HG03280 (cell line): Measurements from ENCODE around the gene LRRK1.

Experiments used
- ATAC-seq: cut with Tn5 transposase; IDR thresholded peaks from one replicate; pipeline ENCODE4 v1.9.1; 2021; ENCODE audit warnings: mild to moderate bottlenecking, moderate library complexity; ENCODE audit not compliant: unreplicated experiment

LRRK1 gene

DNA sequence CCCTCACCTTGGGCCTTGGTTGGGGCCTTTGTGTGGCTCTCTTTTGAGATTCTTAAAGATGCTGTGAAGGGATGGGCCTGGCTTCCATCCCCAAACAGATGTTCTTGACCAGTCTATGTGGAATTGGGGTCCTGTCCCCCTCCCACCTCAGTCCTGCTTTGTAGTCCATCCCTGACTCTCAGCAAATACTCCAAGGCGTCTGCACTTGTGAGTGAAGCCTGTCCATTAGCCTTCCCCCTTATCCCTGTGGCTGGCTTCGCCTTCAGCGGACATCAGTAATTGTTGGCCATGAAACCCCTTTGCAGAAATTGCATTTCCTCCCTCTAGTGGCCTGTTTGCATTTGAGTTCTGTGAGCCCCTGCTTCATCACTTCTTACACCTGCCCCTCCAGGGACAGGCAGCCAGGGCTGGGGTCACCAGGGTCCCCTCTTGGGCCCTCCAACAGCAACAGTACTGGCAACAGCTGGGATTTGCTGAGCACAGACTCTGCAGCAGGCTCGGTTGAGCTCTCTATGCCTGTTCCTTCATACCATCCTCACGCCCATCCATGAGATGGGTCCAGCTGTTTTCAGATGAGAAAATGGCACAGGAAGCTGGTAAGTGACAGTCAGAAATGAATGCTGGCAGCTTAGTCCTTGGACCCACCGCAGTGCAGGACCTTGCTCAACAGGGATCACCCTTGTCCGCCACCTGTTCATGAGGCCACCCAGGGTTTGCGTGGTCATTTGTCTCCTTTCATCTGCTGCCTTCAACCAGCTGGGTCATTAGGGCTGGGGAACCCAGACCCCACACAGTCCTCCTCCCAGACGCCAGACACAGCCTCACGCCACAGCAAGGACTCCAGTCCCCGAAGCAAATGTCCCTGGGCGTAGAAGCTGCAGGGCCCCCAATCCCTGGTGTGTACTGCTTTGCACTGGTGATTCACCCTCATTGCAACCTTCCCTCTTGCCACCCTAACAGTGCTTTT lies 8.9 kb upstream of the LRRK1 start:
- no peak for ATAC-seq

DNA sequence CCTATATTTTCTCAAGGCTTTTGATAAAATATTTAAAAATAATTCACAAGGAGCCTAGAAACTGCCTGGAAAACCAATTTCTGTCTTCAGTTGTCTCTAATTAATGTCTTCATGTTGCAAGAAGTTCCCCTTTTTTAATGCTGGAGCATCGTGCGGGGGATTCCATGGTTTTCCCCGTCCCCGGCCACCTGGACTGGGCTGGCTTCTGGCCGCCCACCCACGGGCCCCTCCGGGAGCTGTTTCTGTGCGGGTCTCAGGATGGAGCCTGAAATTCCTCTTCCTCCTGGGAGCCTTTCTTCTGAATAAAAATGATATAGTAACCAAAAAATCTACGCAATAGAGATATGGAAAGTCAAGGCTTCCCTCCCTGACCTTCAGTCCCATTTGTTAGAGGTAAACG lies 8.1 kb upstream of the LRRK1 start:
- ATAC-seq: no peak

DNA sequence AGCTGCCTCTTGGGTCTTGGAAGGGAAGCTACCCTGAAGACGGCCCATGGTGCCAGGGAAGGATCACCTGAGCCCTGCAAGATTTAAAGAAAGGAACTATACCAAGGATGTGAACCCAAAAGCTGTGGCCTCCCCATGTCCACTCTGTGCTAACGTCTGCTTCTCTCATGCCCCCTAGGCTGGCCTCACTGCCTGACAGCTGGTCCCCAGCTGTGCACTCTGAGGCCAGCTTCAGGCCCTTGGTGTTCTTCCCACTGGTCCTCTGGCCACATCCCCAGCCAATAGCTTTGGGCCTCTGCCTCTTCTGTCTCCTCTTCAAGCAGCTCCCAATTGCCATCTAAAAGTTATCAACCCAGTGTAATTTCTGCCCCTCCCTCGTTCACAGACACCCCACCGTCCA lies 5.2 kb upstream of the LRRK1 start:
- no peak for ATAC-seq

DNA sequence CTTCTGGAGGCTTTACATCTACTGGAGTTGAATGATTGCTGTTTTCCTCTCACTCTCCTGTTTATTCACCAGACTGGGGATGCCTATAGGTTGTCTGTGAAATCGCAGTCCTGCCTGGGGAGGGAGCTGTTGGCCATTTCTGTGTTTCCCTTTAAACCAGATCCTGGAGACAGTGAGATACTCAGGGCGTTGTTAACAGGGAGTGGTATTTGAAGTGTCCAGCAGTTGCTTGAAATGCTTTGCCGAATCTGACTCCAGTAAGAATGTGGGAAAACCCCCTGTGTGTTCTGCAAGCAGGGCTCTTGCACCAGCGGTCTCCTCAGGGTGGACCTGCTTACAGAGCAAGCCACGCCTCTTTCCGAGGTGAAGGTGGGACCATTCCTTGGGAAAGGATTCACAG lies 4.3 kb upstream of the LRRK1 start:
- ATAC-seq: no peak

DNA sequence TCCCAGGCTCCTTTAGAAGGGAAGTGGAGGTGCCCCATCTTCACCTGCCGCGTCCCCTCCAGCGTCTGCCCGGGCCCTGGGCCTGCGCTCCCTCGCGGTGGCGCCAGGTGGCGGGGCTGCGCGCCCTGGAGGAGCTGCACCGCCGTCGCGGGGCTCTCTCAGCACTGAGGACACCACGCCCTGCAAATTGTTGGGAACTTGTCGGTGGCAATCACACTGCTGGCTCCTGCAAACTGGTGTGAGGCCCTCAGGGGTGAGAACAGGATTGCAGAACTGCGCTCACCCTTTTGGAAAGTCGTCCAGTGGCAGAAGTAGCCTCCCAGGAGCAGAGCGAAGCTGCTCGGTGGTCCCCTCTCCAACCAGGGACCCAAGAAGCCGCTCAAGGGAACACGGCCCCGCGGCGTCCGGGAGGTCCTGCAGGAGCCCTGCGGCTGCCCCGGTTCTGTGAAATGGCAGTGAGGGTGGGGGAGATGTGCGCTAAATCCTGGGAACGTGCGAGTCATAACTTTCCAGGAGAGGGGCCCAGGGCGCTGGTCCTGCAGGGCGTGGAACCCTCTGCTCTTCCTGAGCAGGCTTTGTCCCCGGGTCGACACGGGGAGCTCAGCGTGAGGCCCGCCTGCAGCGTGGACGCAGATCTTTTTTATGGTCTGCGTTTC lies 995 bp upstream of the LRRK1 start:
- ATAC-seq: peak; percentile 62

DNA sequence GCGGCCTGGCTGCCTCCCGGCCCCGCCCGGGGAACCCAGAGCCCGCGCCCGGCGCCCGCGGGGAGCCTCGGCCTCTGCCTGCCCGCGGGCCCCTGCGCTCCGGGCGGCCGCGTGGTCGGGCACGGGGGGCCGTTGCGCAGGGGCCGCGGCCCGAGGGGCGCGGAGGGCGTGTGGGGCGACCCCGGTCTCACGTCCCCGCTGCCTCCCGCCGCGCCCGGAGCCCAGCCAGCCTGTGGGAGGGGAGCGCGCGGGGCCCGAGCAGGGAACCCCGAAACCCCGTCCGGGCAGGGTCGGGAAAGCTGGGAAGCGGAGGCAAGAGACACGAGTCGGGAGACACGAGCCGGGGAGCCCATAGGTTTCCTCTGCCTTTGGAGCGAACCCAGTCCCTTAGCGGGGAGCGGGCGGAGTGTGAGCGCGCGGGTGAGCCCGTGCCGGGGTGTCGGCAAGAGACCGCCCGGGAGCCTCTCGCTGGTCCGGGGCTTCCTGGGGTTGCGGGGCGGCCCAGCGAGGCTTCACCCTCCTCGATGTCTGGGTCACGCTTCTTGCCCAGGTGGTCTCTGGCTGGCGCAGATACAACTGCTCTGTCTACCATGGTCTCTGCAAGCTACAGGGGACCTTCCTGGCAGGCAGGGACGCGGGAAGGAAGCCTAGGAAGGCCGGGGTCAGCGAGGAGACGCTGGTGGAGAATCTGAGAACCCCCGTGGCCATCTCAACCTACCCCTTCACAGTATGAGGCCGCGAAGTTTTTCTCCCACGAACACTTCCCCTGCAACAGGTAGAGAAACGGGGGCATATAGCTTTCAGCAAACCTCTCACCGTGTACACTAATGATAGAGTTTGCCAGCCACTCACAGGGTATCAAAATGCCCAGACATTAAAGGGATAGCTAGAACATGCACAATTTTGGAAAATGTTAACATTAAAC lies 586 bp downstream of the LRRK1 start:
- peak; percentile 13 for ATAC-seq

DNA sequence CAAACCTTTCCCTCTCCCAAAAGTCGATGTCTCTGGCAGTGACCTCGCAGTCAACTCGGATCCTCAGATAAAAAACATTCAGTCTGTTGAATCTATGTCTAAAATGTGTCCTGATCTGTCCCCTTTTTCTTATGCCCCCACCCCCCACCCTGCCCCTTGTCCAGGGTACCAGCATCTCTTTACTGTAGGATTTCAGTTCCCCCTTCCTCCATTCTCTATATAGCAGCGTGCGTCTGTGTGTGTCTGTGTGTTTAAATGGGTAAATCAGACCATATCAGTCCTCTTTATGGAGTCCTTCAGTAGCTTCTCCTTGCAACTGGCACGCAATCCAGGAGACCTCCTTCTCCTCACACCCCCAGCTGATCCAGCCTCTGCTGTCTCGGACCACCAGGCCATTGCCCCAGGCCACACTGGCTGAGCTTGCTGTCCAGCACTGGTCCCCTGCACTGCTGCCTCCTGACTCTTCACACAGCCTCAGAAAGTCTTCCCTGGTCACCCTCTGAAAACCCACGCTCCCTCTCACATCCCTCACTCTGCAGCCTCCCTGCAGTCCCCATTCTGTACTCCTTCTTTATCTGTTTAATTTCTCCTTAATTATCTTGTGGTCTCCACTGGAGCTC lies 1.5 kb downstream of the LRRK1 start:
- ATAC-seq: no peak

DNA sequence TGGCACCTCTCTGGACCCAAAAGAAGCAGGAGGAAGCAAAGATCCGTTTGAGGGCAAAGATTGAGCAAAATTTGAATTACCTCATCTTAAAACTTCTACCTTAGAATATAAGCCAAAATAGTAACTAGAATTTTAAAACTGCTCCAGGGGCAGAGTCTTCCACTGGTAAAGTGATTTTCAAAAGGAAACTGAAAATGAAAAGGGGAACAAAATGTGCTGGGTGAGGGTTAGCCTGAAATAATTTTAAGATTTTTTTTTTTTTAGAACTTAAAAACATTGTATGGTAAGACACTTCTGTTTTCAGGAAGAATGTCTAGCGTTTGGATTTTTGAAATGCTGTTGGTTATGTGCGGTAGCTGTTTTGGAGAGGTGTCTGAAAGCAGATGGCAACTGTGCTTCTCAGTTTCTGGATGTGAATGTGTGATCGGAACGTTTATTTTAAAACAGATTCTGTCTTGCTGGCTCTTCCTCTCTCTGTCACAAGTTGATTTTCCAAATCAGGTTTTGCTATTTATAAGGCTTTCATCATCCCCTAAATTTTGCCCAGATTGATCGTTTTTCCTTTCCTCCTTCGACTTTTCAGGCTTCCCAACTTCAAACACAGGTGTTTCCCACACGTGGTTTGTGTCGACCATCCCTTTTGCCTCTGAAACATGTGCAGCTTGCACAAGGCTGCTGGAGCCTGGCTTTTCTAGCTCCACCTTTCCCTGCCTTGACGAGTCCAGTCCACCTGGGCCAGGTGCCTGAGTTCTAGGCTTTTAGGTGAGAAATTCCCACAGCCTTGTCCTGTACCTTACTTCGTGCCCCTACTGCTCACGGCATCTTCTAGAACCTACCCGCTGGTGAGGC lies 3.3 kb downstream of the LRRK1 start:
- no peak for ATAC-seq

DNA sequence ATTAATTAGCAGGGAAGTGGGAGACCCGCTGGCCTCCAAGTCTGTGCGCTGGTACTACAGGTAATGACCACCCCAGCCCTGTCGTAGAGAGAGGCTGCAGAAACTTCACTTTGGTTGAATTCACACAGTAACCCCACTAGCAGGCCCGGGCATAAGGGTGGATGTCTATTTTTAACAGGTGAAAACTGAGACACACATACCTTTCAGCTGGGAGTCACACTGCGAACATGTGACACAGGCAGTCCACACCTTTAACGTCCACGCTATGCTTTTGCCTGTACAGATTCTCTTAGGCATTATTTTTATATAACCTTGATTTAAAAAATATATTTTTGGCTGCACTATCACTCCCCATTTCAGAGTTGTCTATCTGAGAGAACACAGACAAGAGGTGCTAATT lies 3.9 kb downstream of the LRRK1 start:
- ATAC-seq: no peak

DNA sequence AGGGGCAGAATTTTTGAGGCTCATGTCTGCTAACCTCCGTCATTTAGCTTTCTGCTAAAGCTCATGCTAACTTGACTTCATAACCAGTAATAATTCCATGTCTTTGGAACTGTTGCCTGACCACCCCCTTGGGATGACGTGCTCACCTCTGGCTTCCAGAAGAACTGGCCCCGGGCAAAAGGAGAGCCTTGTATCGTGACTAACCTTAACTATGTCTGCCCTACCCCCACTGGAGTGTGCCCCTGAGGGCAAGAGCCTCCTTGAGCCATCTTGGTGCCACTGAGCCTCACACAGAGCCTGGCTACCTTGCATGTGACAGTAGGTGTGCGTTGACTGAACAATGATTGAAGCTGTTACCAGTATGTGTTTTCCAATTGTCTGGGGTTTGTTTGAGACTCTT lies 4.7 kb downstream of the LRRK1 start:
- no peak for ATAC-seq

DNA sequence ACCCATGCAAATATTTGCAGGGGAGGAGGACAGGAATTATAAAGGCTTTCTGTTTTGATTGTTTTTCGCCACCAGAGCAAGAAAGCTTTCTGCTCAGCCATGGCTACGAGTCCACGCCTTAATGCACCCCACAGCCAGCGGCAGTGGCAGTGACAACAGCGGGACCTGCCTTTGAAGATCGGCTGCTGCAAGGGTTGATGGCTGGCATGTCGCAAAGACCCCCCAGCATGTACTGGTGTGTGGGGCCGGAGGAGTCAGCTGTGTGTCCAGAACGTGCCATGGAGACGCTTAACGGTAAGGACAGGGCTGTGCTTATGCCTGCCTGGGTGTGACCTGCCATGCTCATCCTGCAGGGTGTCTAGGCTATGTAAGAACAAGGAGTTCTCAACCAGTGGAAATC lies 5.3 kb downstream of the LRRK1 start:
- ATAC-seq: no peak

DNA sequence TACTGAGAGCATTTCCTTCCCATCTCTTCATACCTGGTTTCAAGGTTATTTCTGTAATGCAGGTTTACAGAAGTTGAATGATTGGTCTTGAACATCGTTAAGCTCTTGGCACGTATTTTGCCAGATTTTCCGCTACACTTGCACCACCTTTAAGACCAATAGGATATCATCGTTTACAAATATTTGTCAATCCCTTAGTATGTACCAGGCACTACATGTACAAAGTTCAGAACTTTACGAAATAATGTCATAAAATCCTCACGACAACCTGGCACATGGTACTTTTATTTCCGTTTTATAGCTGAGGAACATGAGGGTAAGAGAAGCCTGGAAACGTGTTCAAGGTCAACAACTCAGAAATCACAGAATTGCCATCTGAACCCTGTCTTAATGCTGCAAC lies 6.3 kb downstream of the LRRK1 start:
- no peak for ATAC-seq

DNA sequence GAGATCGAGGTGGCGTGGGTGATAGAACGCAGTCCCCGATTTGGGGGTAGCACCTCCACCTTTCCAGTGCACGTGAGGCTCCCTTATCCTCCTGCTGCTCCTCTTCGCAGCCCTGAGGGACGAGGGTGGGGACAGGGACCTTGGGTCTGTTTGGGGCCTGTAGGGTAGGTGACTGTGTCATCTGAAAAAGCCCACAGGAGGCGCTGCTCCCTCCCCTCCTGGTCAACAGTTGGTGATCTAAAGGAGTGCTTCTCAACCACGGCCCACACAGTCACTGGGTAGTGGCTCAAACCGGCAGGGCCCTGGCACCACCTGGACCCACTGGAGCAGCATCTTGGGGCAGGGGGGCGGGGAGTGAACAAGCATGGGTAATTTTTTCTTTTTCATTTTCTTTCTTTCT lies 7.1 kb downstream of the LRRK1 start:
- no peak for ATAC-seq

DNA sequence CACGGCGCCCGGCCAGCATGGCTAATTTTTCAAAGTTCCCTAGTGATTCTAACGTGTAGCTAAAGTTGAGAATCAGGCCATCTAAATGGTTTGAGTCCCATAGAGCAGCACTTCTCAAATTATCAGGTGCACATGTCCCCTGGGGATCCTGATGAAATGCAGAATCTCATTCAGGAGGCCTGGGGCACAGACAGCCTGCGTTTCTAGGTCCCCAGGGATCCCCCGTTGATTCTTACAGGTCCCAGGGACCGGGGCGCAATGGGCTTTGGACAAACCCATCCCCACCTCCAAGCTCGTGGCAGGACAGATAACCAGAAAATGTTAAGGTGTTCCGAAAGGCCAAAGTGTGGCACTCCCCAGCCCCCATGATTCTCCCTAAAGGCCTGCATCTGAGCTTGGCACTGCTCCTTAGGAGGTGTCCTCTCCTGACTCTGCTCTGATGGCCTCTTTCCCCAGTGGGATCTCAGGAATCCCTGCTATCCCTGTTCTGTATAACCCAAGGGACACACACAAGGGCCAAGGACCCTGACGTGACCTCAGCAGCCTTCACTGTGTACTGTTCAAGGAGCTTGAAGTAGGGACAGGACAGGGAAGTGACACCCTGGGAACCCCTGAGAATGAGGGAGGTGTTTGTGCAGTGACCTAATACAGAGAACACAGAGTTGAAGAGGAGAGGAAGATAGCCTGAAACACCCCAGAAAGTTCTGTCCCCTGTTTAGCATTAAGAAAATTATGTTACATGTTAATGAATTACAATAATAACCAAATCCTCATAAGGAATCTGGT lies 8.0 kb downstream of the LRRK1 start:
- ATAC-seq: no peak

DNA sequence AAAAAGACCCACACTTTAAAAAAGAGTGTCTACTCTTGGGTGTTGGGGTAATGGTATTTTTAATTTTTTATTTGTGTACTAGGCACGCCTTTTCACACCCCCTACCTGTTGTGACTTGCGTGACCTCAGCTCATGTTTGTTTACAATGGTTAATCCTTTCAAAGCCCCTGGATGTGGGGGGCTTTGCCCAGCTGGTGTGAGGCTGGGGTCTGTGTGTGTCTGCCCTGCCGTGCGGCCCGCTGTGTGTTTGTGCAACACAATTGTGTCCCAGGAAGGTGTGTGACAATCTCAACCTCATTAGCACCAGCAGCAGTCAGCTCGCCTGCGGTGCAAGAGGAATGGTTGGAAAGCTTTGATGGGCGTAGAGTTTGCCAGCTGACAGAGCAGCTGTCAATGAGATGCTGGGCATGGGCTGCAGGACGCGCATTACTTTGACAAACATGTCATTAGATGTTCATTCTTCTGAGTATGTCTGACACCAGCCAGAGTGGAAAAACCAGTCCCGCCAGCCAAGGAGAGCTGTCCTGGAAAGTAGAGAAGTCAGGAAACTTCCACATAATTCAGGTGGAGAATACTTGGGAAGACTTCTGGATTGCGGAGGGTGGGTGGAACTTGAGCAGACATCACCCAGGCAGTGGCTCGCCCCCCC lies 9.6 kb downstream of the LRRK1 start:
- no peak for ATAC-seq

DNA sequence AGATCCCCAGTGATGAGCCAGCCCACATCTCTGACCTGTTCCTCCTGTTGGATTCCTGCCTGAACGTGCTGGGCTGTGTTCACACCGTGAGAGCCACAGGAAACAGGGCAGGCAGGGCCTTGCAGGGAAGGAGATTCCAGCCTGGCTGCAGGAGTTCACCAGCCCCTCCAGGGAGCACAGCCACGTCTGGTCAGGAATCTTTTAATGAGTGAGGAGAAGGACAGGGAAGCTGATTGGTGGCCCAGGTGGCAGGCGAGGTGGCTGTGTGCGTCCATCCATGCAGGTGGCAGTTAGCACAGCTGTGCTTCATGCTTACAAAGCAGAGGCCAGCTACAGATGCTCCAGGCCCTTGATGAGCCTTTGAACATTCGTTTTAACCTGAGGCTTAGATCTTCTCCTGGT lies 10.5 kb downstream of the LRRK1 start:
- ATAC-seq: no peak

DNA sequence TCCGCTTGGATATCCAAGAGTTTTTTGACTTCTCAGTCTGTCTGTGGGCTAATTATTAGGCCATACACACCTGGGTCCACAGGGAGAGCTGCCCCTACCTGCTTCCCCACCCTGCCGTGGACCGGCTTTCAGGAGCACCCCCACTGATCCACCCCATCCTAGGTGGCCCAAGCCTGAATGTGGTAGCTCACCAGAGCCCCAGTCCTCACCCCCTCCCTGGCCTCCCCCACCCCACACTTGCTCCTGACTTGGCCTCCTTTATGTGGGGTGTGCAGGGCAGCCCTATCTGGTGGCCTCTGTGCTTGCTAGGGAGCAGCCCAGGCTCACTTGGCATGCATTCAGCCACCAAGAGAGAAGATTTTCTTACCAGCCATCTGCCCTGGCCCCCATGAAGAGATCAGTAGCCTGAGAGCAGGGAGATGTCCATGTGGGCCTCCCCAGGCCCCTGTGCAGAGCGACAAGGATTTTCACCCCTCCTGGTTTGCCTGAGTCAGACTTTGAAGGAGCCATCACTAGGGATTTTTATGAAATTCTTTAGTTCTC lies 11.2 kb downstream of the LRRK1 start:
- no peak for ATAC-seq

DNA sequence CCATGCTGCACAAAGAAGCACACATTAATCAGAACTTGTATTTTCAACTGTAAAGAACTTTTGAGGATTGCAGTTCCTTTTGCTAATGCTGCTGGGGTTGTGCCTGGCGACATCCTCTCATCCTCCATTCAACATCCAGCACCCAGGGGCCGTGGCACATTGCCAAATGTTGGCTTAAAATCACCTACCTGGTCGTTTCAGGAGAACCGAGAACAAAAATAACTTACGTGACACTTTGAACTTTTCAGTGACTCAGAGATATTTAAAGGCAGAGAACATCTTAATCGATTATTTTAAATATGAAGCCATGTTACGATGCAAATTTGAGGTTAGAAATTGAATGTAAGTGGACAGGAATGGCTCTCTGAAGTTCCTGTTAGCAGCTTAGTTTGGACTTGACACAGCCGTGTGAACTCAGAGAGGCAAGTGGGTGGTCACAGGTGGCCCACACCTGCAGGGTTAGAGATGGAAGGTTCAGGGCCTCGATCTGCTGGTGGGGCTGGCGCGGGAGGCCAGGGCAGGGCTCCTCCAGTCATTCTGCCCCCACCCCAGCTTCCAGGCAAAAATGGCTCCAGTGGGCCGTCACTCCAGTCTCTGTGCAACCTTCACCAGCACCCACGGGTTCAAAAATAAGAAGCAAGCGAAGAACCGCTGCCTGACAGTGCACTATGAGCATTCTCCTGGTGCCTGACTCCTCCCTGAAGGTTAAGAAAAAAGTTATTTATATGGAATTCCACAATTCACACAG lies 12.2 kb downstream of the LRRK1 start:
- ATAC-seq: peak; percentile 52
